Activated CD8-positive, alpha-beta T cell treated with anti-CD3 and anti-CD28 coated beads for 36 hours (primary cell): ENCODE measurements around the gene FAAP24. TPM values are rescaled to one million over a fixed set of nuclear protein-coding genes. Genes with fewer than 3 reads are reported as not detected.
A peak's percentile ranks its signal among the peaks of the same experiment; 100 is the strongest.

Experiments used
- ATAC-seq: fragments of 200-7000 bp; cut with Tn5 transposase; one replicate; pipeline ENCODE4 v1.10.0; 2021; ENCODE audit warnings: mild to moderate bottlenecking, moderate library complexity
- CTCF ChIA-PET: fragments of 350-600 bp; sonication (Branson Sonifier 250); formaldehyde crosslinking; loops from one replicate; lab custom pipeline; 2021; ENCODE audit warnings: antibody characterized with exemption; lab: Charles Lee
- POLR2A ChIA-PET: fragments of 350-600 bp; sonication (Branson Sonifier 250); formaldehyde crosslinking; loops from one replicate; lab custom pipeline; 2021; ENCODE audit warnings: antibody characterized with exemption; lab: Charles Lee
- DNase-seq: peaks from one replicate; pipeline ENCODE4 v3.0.0-alpha.2; 2020
- H3K27ac Mint-ChIP-seq: one replicate; pipeline ENCODE4 v1.8.0; 2021; ENCODE audit warnings: mild to moderate bottlenecking, mixed read lengths
- H3K27me3 Mint-ChIP-seq: one replicate; pipeline ENCODE4 v1.8.0; 2021; ENCODE audit warnings: mixed read lengths
- H3K36me3 Mint-ChIP-seq: one replicate; pipeline ENCODE4 v1.8.0; 2021; ENCODE audit warnings: low read depth, mixed read lengths
- H3K4me1 Mint-ChIP-seq: one replicate; pipeline ENCODE4 v1.8.0; 2021; ENCODE audit warnings: low read depth, mixed read lengths
- H3K4me3 Mint-ChIP-seq: one replicate; pipeline ENCODE4 v1.8.0; 2021; ENCODE audit warnings: mild to moderate bottlenecking, moderate library complexity, mixed read lengths
- H3K9me3 Mint-ChIP-seq: one replicate; pipeline ENCODE4 v1.8.0; 2021; ENCODE audit warnings: mixed read lengths
- intact Hi-C: fragments of 100-400 bp; cut with micrococcal nuclease; formaldehyde crosslinking; loops from one replicate; pipeline ENCODE4 v1.10.0; 2022
- total RNA-seq, 2 experiments: library from RNA; stranded (reverse); gene quantifications; one replicate each; pipeline ENCODE4 v1.2.3, GENCODE V29; 2021
- TF ChIP-seq, protein P1 (sequence below): fragments of 200-600 bp; IDR thresholded peaks from one replicate; pipeline ENCODE4 v1.8.0; 2022; ENCODE audit warnings: antibody characterized with exemption, mild to moderate bottlenecking

Gene FAAP24, protein sequence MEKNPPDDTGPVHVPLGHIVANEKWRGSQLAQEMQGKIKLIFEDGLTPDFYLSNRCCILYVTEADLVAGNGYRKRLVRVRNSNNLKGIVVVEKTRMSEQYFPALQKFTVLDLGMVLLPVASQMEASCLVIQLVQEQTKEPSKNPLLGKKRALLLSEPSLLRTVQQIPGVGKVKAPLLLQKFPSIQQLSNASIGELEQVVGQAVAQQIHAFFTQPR
- total RNA-seq: 1 to 10 TPM; 6.7 to 8.2 TPM

DNA sequence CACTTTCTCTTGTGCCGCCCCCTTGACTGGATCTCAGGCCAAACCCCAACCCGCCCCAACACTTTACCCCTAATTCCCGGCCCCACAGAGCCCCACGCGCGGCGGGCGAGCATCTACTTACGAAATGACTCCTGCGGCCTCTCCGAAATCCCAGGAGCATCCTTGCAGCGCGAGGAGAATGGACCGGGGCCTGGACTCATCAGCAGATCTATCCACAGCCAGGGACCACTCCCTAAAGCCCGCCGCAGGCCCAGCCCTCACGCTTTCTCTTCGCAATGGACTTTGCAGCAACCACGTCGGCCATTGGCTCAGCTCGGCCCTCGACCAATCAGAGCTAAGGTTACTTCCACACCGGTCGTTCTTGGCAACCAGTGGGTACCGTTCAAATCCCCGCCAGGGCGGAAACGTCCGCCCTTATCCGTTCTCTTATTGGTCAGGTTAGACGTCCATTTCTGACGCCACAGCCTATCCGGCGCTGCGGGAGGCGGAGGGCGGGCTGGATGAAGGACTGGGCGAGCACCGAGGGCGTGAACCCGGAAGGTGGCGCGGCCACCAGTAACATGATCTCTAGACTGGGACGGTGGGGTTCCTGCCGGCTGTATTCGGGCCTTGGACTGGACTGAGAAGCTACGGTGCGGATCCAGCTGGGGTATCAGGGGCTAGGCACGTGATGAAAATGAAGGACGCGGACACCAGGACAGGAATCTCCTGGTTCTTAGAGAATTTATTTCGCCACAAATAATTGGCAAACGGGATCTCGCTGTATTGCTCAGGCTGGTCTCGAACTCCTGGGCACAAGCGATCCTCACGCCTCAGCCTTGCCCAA, at the start of gene FAAP24, which contains the start of gene CEP89:
Gene FAAP24 (plus strand): TSS at position 528 of the 826 bp plus-strand sequence. CDS start 955 bp downstream, outside the sequence.
Gene CEP89 (minus strand): TSS at position 244 of the 826 bp plus-strand sequence. CDS start 84 bp downstream, at position 160.
- DNase-seq (peak; percentile 99), ATAC-seq (peak; percentile 99)
- Mint-ChIP-seq H3K4me3 (peak within 1 kb of the TSS; percentile 98), H3K27ac (peak within 1 kb of the TSS; percentile 88), H3K9me3 (no peaks in the 10 kb centered on the region), H3K4me1 (peaks cover 8% of the 10 kb centered on the region), H3K27me3 (no peaks in the 10 kb centered on the region), H3K36me3 (peaks cover 12% of the 10 kb centered on the region)
- TF ChIP-seq, protein P1, sequence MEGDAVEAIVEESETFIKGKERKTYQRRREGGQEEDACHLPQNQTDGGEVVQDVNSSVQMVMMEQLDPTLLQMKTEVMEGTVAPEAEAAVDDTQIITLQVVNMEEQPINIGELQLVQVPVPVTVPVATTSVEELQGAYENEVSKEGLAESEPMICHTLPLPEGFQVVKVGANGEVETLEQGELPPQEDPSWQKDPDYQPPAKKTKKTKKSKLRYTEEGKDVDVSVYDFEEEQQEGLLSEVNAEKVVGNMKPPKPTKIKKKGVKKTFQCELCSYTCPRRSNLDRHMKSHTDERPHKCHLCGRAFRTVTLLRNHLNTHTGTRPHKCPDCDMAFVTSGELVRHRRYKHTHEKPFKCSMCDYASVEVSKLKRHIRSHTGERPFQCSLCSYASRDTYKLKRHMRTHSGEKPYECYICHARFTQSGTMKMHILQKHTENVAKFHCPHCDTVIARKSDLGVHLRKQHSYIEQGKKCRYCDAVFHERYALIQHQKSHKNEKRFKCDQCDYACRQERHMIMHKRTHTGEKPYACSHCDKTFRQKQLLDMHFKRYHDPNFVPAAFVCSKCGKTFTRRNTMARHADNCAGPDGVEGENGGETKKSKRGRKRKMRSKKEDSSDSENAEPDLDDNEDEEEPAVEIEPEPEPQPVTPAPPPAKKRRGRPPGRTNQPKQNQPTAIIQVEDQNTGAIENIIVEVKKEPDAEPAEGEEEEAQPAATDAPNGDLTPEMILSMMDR: no peak
- intact Hi-C loops: no loop called here
- CTCF ChIA-PET: interaction anchor here (0.8 to 1.3 kb wide), 2 partner anchors 109 to 153 kb away, joined by 3 to 4 read pairs; partner anchors contain the start of gene GPATCH1
- POLR2A ChIA-PET: no interaction called here

DNA sequence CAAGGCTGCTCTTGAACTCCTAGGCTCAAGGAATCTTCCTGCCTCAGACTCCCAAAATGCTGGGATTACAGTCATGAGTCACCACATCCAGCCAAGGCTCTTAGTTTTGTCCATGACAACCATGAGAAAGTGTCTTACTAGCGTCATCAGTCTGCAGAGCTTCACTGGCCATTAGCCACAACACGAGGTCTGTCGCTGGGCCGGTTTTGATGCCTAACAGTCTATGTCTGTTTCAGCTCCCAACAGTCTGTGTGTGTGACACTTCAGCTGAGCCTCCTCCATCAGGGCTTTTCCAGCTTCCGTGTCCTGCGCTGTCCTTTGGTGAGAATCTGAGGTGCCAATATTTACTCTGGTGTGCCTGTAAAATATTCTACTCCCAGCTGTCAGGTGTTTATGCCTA, 47.8 kb upstream of the FAAP24 start:
- H3K9me3 Mint-ChIP-seq: peaks cover 5% of the 10 kb centered on the region
- DNase-seq (no peak), ATAC-seq (no peak)
- H3K4me3 Mint-ChIP-seq: no peak overlapping the region
- TF ChIP-seq, protein P1: no peak
- H3K36me3 Mint-ChIP-seq: peaks cover 18% of the 10 kb centered on the region
- intact Hi-C loops: no loop called here
- H3K27me3 Mint-ChIP-seq: no peaks in the 10 kb centered on the region
- ChIA-PET CTCF (no interaction called here), POLR2A (interaction anchor here (0.6 kb wide), 1 partner anchor 129 kb away, joined by 3 read pairs; no protein-coding TSS in a partner anchor)
- peaks cover 2% of the 10 kb centered on the region for H3K4me1 Mint-ChIP-seq
- H3K27ac Mint-ChIP-seq: no peak overlapping the region

DNA sequence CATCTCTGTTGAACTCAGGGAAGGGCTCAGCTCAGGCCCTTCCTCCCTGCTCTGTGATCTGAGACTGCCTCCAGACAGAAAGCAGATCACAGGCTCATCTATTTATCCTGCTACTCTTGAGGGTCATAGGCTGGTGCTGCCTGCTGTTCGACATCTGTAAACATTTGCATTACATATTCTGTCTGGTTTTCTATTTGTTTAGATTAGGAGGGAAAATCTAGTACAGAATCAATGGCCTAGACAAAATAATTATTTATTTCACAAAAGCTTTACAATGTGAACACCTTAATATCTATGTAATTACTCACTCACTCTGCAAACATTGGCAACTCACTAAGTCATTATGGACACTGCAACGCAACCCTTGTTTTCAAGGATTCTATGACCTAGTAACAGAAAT, 43.2 kb upstream of the FAAP24 start:
- TF ChIP-seq, protein P1: no peak
- Mint-ChIP-seq H3K9me3 (peaks cover 5% of the 10 kb centered on the region), H3K27me3 (no peaks in the 10 kb centered on the region), H3K4me3 (no peak overlapping the region), H3K27ac (no peak overlapping the region), H3K36me3 (peaks cover 26% of the 10 kb centered on the region), H3K4me1 (no peaks in the 10 kb centered on the region)
- DNase-seq (no peak), ATAC-seq (no peak)
- ChIA-PET POLR2A (no interaction called here), CTCF (no interaction called here)
- intact Hi-C loops: no loop called here

DNA sequence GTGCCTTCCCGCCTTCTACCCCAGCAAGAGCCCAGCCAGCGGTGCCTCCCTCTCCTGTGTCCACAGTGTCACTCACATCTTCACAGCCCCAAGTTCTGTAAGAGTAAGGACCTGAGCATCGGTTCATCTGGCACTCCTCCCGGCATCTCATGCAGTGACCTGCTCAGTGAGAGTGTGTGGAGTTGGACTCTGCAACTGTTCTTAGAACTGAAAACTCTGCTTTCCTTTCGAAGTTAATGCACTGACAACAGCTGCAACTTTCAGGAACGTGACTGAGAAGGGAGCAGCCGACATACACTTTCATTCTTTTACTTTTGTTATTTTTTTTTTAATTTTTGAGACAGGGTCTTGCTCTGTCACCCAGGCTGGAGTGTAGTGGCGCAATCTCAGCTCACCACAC, 41.5 kb upstream of the FAAP24 start:
- H3K27me3 Mint-ChIP-seq: no peaks in the 10 kb centered on the region
- no peak overlapping the region for H3K27ac Mint-ChIP-seq
- H3K4me3 Mint-ChIP-seq: no peak overlapping the region
- peaks cover 5% of the 10 kb centered on the region for H3K9me3 Mint-ChIP-seq
- ChIA-PET CTCF (no interaction called here), POLR2A (interaction anchor here (1.0 kb wide), 1 partner anchor 20 kb away, joined by 5 read pairs; no protein-coding TSS in a partner anchor)
- TF ChIP-seq, protein P1: no peak
- H3K4me1 Mint-ChIP-seq: no peaks in the 10 kb centered on the region
- intact Hi-C loops: no loop called here
- ATAC-seq (no peak), DNase-seq (no peak)
- peaks cover 26% of the 10 kb centered on the region for H3K36me3 Mint-ChIP-seq
